Measurements from ENCODE around the gene APBA2. TPM values are rescaled to one million over a fixed set of nuclear protein-coding genes. Genes with fewer than 3 reads are reported as not detected.
A peak's percentile ranks its signal among the peaks of the same experiment; 100 is the strongest.

APBA2 gene
- total and polyA plus RNA-seq, 12 donors, result 0.16 to 0.85 (median 0.46) TPM

DNA sequence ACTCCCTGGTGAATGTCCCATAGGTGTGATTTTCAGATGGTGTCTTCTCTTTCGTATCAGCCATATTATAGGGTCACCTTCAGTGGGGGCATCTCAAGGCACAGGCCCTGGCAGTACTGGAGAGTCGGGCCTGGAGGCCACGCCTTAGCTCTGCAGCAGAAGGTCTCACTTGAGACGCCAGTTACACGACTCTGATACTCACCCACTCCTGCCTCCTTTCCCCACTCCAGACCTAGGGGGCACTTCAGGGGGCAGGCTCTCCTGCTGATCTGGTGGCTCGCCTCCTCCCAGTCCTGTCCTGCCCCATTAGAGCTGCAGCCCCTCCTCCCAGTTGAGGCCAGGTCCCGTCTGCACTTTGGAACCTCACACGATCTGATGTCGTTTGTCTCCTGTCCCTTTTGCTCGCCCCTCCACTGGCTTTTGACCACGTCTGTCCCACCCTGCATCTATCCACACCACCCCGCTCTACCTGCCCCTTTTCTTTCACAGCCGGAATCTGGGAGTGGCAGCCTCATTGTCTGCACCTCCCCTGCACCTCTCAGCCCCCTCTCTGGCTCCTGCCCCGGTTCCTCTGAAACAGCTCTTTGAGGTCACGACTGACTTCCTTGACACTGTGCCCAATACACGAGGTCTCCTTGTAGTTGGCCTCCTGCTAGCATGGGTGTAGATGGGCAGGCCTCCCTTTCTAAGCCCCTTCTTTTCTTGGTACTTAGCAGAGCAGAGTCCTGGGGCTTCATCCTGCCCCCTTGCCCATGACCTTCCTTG is 201.9 kb downstream of the APBA2 start:
- intact Hi-C loops (cut with DNase I), result loop anchor here in 1 of 10 donors (10.0 kb wide), 1 partner anchor 163 kb away; no protein-coding TSS in a partner anchor
- ATAC-seq, result no peak
- no peak overlapping the region for H3K4me3 ChIP-seq
- TF ChIP-seq, protein P1, sequence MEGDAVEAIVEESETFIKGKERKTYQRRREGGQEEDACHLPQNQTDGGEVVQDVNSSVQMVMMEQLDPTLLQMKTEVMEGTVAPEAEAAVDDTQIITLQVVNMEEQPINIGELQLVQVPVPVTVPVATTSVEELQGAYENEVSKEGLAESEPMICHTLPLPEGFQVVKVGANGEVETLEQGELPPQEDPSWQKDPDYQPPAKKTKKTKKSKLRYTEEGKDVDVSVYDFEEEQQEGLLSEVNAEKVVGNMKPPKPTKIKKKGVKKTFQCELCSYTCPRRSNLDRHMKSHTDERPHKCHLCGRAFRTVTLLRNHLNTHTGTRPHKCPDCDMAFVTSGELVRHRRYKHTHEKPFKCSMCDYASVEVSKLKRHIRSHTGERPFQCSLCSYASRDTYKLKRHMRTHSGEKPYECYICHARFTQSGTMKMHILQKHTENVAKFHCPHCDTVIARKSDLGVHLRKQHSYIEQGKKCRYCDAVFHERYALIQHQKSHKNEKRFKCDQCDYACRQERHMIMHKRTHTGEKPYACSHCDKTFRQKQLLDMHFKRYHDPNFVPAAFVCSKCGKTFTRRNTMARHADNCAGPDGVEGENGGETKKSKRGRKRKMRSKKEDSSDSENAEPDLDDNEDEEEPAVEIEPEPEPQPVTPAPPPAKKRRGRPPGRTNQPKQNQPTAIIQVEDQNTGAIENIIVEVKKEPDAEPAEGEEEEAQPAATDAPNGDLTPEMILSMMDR (IDR thresholded peaks at IDR 0.05), result no peak
- WGBS, 2 donors, result 76 to 81% methylated on average over 16 of the region's 16 CpGs
- peaks cover 0 to 27% (median 17%) of the 10 kb centered on the region in 7 donors for H3K27me3 ChIP-seq
- no peak overlapping the region for H3K27ac ChIP-seq
- no peaks in the 10 kb centered on the region for H3K4me1 ChIP-seq
- H3K9me3 ChIP-seq, result peaks cover 0 to 12% (median 0%) of the 10 kb centered on the region in 11 donors
- no peak for DNase-seq
- H3K36me3 ChIP-seq, result no peaks in the 10 kb centered on the region

DNA sequence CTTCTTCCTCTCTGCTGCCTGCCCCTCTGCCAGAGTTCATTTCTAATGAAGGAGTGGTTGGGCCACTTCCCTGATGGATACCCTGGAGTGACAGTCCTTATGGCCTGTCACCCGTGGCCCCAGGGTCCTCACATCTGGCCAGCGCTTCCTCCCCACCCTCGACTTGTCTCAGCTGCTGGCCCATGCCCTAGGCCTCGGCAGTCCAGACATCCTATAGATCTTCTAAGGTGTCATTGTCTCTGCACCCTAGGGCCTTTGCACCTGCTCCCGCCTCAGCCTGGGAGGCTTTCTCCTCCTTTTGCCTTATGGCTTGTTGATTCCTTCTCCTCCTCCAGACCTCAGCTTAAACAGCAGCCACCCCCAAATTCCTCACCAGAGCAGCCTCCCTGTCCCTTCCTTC is 202.9 kb downstream of the APBA2 start:
- peaks cover 0 to 27% (median 17%) of the 10 kb centered on the region in 7 donors for H3K27me3 ChIP-seq
- H3K27ac ChIP-seq, result no peak overlapping the region
- WGBS, 2 donors, result 88 to 92% methylated on average over 5 of the region's 5 CpGs
- DNase-seq (no peak), ATAC-seq (no peak)
- intact Hi-C loops (cut with DNase I), result loop anchor here in 1 of 10 donors (10.0 kb wide), 1 partner anchor 164 kb away; no protein-coding TSS in a partner anchor
- TF ChIP-seq, protein P1 (IDR thresholded peaks at IDR 0.05), result no peak
- peaks cover 0 to 12% (median 0%) of the 10 kb centered on the region in 11 donors for H3K9me3 ChIP-seq
- no peak overlapping the region for H3K4me3 ChIP-seq
- H3K36me3 ChIP-seq, result no peaks in the 10 kb centered on the region
- H3K4me1 ChIP-seq, result no peaks in the 10 kb centered on the region

DNA sequence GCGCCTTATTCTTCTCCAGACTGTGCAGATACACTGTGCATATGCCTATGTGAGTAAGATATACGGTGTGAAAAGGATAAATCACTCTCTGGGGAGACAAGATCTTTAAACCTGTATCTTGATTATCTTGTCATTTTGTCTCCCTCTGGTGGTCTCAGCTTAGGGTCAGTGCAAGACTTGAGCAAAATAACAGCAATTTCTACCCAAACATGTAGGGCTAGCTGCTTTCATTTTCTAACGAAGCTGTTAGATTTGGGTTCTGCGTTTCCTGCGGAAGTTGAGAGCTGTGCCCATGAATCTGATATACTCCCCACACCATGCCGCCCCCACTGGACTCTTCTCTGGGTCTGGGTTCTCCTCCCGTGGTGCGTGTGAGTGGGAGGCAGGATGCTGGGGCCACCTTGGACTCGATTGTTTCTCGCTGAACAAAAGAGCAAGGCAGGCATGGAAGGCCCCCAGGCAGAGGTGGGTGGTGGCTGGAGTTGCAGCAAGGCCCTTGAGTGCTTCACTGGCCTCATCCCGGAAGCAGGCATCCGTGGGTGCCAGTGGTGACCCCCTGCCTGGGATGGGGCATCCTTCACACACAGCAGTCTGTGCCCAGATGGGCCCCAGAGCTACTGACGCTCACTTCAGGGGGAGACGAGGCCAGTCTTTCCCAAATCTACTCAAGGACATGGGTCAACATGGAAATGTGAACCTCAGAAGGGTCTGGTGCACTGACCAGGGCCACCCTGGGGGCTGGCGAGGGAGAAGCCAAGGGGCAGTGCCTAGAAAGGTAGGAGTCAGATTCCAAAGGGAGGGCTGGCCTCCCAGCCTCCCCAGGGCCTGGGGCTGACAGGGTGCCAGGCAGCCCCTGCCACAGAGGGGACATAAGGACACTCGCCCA is 204.2 kb downstream of the APBA2 start:
- peak overlapping the region in 1 of 10 donors; percentile 53 for H3K27ac ChIP-seq
- WGBS, 2 donors, result 71 to 79% methylated on average over 16 of the region's 16 CpGs
- H3K27me3 ChIP-seq, result peaks cover 0 to 27% (median 17%) of the 10 kb centered on the region in 7 donors
- H3K36me3 ChIP-seq, result no peaks in the 10 kb centered on the region
- H3K4me1 ChIP-seq, result no peaks in the 10 kb centered on the region
- no peak overlapping the region for H3K4me3 ChIP-seq
- ATAC-seq (no peak), DNase-seq (no peak)
- TF ChIP-seq, protein P1 (IDR thresholded peaks at IDR 0.05), result no peak
- intact Hi-C loops (cut with DNase I), result loop anchor here in 1 of 10 donors (10.0 kb wide), 1 partner anchor 165 kb away; no protein-coding TSS in a partner anchor
- H3K9me3 ChIP-seq, result peaks cover 0 to 2% (median 0%) of the 10 kb centered on the region in 11 donors

All from heart right ventricle (tissue), 16 donors.